ENCODE data around the gene LRP1B.

LRP1B gene

DNA sequence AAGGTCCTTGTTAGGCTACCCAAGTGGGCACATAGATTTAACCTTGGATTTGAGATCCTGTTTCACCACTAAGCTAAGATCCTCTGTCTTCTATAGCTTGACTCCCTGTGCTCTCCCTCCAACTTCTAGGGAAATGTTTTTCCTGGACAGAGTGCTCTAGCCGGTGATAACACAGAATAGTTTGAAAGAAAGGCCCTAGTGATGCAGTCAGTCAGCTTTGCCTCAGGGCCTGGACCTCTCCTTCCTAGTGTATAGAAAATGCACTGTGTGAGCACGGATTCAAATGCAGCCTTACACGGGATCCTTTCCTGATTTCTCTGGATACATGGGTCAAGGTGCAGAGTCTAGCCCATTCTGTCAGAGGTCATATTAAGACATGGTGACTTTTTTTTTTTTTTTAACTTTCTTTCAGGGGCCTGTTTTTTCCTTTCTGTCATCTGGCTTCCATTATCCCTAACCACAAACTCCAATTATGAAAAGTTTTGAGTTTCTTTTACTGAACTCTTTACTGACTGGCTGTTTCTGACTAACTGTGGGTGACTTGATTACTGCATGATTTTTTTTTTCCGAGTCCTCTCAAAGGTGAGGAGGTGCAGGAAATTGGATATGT lies 122.6 kb downstream of the LRP1B start:
- TF ChIP-seq SUZ12 (IDR thresholded peaks at IDR 0.05; ENCODE audit: extremely low read depth, insufficient read depth, insufficient read length): no peak
- TF ChIP-seq ZNF274 (IDR thresholded peaks at IDR 0.05; ENCODE audit: low read depth, low read length): no peak
- no peak for TF ChIP-seq YY1 (IDR thresholded peaks at IDR 0.05; ENCODE audit: insufficient read depth, insufficient read length)
- Histone ChIP-seq H3K27me3 (ENCODE audit: insufficient read depth, insufficient read length) (no peaks in the 10 kb centered on the region), H3K9me3 (ENCODE audit: insufficient read depth, low read length) (no peaks in the 10 kb centered on the region), H3K4me3 (ENCODE audit: insufficient read length, low read depth) (no peak overlapping the region), H3K9ac (ENCODE audit: insufficient read length, low read depth) (no peak overlapping the region), H3K4me1 (ENCODE audit: insufficient read depth, insufficient read length) (no peaks in the 10 kb centered on the region), H3K36me3 (ENCODE audit: insufficient read depth, insufficient read length, low read length) (no peaks in the 10 kb centered on the region)
- DNase-seq (ENCODE audit: low read depth, low spot score): no peak

DNA sequence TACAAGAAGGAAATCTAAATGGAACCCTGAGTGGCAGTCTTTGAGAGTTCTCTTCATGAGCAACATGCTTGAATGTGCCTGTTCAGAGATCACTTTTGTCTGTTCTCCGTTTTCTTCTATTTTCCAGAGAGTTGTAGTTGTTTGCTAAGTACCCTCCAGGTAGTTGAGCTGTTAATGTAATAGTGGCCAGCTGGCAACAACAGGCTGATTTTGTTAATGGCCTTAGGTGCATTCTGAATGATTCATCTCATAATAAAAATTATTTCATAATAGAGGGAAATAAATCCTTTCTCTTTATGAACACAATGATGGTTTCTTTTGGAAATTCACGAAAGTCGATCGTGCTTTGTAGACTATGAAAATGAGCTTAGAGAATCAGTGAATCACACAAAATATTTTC lies 136.8 kb downstream of the LRP1B start:
- TF ChIP-seq ZNF274 (IDR thresholded peaks at IDR 0.05; ENCODE audit: low read depth, low read length) (no peak), YY1 (IDR thresholded peaks at IDR 0.05; ENCODE audit: insufficient read depth, insufficient read length) (no peak), SUZ12 (IDR thresholded peaks at IDR 0.05; ENCODE audit: extremely low read depth, insufficient read depth, insufficient read length) (no peak)
- no peak for DNase-seq (ENCODE audit: low read depth, low spot score)
- H3K9me3 ChIP-seq (ENCODE audit: insufficient read depth, low read length): no peaks in the 10 kb centered on the region
- no peak overlapping the region for H3K4me3 ChIP-seq (ENCODE audit: insufficient read length, low read depth)
- H3K9ac ChIP-seq (ENCODE audit: insufficient read length, low read depth): no peak overlapping the region
- no peaks in the 10 kb centered on the region for H3K27me3 ChIP-seq (ENCODE audit: insufficient read depth, insufficient read length)
- H3K36me3 ChIP-seq (ENCODE audit: insufficient read depth, insufficient read length, low read length): no peaks in the 10 kb centered on the region
- no peaks in the 10 kb centered on the region for H3K4me1 ChIP-seq (ENCODE audit: insufficient read depth, insufficient read length)

DNA sequence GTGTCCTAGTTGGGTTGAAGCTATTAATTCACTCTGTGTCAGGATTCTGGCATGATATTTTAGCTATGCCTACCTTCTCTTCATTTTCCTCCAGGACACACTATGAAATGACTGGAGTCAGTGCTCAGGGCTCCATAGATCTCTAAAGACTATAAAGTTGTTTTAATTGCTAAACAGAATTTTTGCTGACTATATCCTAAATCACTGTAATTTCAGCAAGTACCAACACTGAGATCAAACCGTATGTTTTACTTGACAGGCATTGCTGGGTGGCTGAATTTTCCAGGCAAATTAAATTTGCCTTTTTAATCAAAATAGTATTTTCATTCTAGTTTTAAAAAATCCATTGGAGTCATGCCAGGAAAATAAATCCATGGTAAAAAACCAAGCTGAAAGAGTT lies 138.1 kb downstream of the LRP1B start:
- Histone ChIP-seq H3K4me1 (ENCODE audit: insufficient read depth, insufficient read length) (no peaks in the 10 kb centered on the region), H3K27me3 (ENCODE audit: insufficient read depth, insufficient read length) (no peaks in the 10 kb centered on the region), H3K9me3 (ENCODE audit: insufficient read depth, low read length) (no peaks in the 10 kb centered on the region), H3K9ac (ENCODE audit: insufficient read length, low read depth) (no peak overlapping the region), H3K4me3 (ENCODE audit: insufficient read length, low read depth) (no peak overlapping the region), H3K36me3 (ENCODE audit: insufficient read depth, insufficient read length, low read length) (no peaks in the 10 kb centered on the region)
- TF ChIP-seq ZNF274 (IDR thresholded peaks at IDR 0.05; ENCODE audit: low read depth, low read length) (no peak), SUZ12 (IDR thresholded peaks at IDR 0.05; ENCODE audit: extremely low read depth, insufficient read depth, insufficient read length) (no peak), YY1 (IDR thresholded peaks at IDR 0.05; ENCODE audit: insufficient read depth, insufficient read length) (no peak)
- DNase-seq (ENCODE audit: low read depth, low spot score): no peak

DNA sequence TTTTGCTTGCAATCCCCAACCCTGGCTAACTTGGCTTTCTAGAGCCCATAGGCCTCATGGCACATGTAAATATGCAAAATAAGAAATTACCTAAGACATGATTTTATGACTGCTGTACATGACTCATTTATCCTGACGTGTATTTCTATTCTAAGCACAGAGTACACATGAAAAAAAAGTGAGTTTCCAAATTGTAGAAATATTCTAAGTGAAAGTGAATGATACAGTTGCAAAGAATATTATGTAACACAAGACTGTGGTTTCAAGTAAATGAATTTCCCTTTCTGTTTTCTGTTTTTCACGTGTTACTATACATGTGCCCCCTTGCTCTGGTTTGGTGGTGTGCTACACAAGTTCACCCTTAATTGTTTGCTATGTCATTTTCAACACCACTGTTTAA lies 162.4 kb downstream of the LRP1B start:
- H3K27me3 ChIP-seq (ENCODE audit: insufficient read depth, insufficient read length): no peaks in the 10 kb centered on the region
- H3K36me3 ChIP-seq (ENCODE audit: insufficient read depth, insufficient read length, low read length): no peaks in the 10 kb centered on the region
- TF ChIP-seq YY1 (IDR thresholded peaks at IDR 0.05; ENCODE audit: insufficient read depth, insufficient read length) (no peak), ZNF274 (IDR thresholded peaks at IDR 0.05; ENCODE audit: low read depth, low read length) (no peak)
- H3K9me3 ChIP-seq (ENCODE audit: insufficient read depth, low read length): no peaks in the 10 kb centered on the region
- DNase-seq (ENCODE audit: low read depth, low spot score): no peak
- no peaks in the 10 kb centered on the region for H3K4me1 ChIP-seq (ENCODE audit: insufficient read depth, insufficient read length)
- H3K4me3 ChIP-seq (ENCODE audit: insufficient read length, low read depth): no peak overlapping the region
- H3K9ac ChIP-seq (ENCODE audit: insufficient read length, low read depth): no peak overlapping the region

DNA sequence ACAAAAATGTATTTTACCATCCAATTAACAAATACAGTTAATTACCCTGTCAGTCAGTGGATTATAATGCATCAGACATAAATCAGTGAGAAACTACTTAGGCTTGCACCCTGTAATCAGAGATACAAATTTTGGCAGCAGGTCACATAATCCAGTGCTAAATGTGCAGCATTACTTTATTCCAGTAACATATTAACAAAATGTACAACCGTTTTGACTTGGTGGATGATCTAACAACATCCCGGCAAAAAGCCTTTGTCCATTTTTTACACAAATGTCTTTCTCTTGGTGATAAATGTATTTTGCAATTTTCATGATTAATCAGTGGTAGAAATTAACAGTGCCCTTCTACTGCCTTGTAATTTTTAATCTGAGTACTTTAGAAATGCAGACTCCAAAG lies 162.8 kb downstream of the LRP1B start:
- H3K9ac ChIP-seq (ENCODE audit: insufficient read length, low read depth): no peak overlapping the region
- no peak for TF ChIP-seq ZNF274 (IDR thresholded peaks at IDR 0.05; ENCODE audit: low read depth, low read length)
- no peak for TF ChIP-seq SUZ12 (IDR thresholded peaks at IDR 0.05; ENCODE audit: extremely low read depth, insufficient read depth, insufficient read length)
- no peak for TF ChIP-seq YY1 (IDR thresholded peaks at IDR 0.05; ENCODE audit: insufficient read depth, insufficient read length)
- DNase-seq (ENCODE audit: low read depth, low spot score): no peak
- H3K27me3 ChIP-seq (ENCODE audit: insufficient read depth, insufficient read length): no peaks in the 10 kb centered on the region
- no peaks in the 10 kb centered on the region for H3K4me1 ChIP-seq (ENCODE audit: insufficient read depth, insufficient read length)
- H3K36me3 ChIP-seq (ENCODE audit: insufficient read depth, insufficient read length, low read length): no peaks in the 10 kb centered on the region
- H3K4me3 ChIP-seq (ENCODE audit: insufficient read length, low read depth): no peak overlapping the region
- H3K9me3 ChIP-seq (ENCODE audit: insufficient read depth, low read length): no peaks in the 10 kb centered on the region

DNA sequence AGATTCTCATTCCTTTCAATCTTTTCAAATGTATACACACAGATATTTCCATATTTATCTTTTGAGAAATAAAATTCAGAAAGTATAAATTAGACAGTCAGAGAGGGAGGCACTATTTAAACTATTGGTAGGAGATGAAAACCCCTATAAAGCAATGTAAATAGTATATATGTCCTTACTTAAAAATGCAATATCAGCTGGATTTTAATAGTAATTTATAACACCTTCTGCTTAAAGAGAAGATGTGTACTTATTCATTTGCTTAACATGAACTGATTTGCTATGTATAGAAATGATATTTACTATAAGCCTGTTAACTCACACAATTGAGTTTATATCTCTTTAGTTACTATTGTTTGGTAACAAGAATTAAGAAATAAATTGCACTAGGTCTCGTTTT lies 163.3 kb downstream of the LRP1B start:
- Histone ChIP-seq H3K4me1 (ENCODE audit: insufficient read depth, insufficient read length) (no peaks in the 10 kb centered on the region), H3K9me3 (ENCODE audit: insufficient read depth, low read length) (no peaks in the 10 kb centered on the region), H3K27me3 (ENCODE audit: insufficient read depth, insufficient read length) (no peaks in the 10 kb centered on the region), H3K36me3 (ENCODE audit: insufficient read depth, insufficient read length, low read length) (no peaks in the 10 kb centered on the region), H3K4me3 (ENCODE audit: insufficient read length, low read depth) (no peak overlapping the region), H3K9ac (ENCODE audit: insufficient read length, low read depth) (no peak overlapping the region)
- no peak for DNase-seq (ENCODE audit: low read depth, low spot score)
- no peak for TF ChIP-seq ZNF274 (IDR thresholded peaks at IDR 0.05; ENCODE audit: low read depth, low read length)
- TF ChIP-seq SUZ12 (IDR thresholded peaks at IDR 0.05; ENCODE audit: extremely low read depth, insufficient read depth, insufficient read length): no peak
- no peak for TF ChIP-seq YY1 (IDR thresholded peaks at IDR 0.05; ENCODE audit: insufficient read depth, insufficient read length)

DNA sequence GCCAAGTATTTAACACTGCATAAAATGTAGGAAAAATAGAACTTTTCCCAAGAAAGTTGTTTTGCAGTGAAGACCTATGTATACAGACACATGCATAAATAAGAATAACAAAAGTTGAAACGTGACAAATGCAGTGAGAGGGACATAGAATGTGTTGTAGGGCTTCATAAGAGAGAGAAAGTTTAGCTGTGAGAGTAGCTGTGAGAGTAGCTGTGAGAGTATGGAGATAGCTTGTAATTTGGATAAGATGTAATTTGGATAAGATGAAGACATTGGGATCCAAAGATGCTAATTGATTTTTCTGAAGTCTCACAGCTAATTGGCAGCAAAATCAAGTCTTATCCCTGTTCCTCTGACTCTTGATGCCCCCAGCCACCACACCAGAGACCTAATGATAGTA lies 170.9 kb downstream of the LRP1B start:
- H3K9me3 ChIP-seq (ENCODE audit: insufficient read depth, low read length): no peaks in the 10 kb centered on the region
- no peaks in the 10 kb centered on the region for H3K4me1 ChIP-seq (ENCODE audit: insufficient read depth, insufficient read length)
- no peaks in the 10 kb centered on the region for H3K36me3 ChIP-seq (ENCODE audit: insufficient read depth, insufficient read length, low read length)
- H3K27me3 ChIP-seq (ENCODE audit: insufficient read depth, insufficient read length): no peaks in the 10 kb centered on the region
- TF ChIP-seq ZNF274 (IDR thresholded peaks at IDR 0.05; ENCODE audit: low read depth, low read length): no peak
- H3K4me3 ChIP-seq (ENCODE audit: insufficient read length, low read depth): no peak overlapping the region
- no peak for DNase-seq (ENCODE audit: low read depth, low spot score)
- no peak overlapping the region for H3K9ac ChIP-seq (ENCODE audit: insufficient read length, low read depth)

DNA sequence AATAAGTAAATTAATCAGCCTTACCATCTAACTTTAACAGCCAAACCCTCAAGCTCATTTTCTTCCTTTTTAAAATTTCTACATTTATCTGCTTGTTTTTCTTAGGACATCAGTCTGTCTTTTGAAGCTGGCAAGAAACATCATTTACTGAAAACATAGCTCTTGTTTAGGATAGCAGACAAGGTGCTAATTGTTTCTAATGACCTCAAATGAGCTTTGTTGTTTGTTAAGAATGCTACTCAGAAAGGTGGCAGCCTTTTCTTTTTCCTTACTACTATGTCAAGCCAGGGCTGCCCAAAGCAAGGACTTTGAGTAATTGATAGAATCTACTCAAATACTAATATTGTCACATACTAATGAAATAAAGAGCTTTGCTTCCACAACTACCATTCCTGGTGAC lies 171.8 kb downstream of the LRP1B start:
- no peak overlapping the region for H3K4me3 ChIP-seq (ENCODE audit: insufficient read length, low read depth)
- no peak overlapping the region for H3K9ac ChIP-seq (ENCODE audit: insufficient read length, low read depth)
- no peak for DNase-seq (ENCODE audit: low read depth, low spot score)
- no peaks in the 10 kb centered on the region for H3K27me3 ChIP-seq (ENCODE audit: insufficient read depth, insufficient read length)
- no peaks in the 10 kb centered on the region for H3K4me1 ChIP-seq (ENCODE audit: insufficient read depth, insufficient read length)
- no peak for TF ChIP-seq ZNF274 (IDR thresholded peaks at IDR 0.05; ENCODE audit: low read depth, low read length)
- no peak for TF ChIP-seq SUZ12 (IDR thresholded peaks at IDR 0.05; ENCODE audit: extremely low read depth, insufficient read depth, insufficient read length)
- no peak for TF ChIP-seq YY1 (IDR thresholded peaks at IDR 0.05; ENCODE audit: insufficient read depth, insufficient read length)
- H3K36me3 ChIP-seq (ENCODE audit: insufficient read depth, insufficient read length, low read length): no peaks in the 10 kb centered on the region
- H3K9me3 ChIP-seq (ENCODE audit: insufficient read depth, low read length): no peaks in the 10 kb centered on the region

Measured in NT2/D1 (cell line).